ENCODE results near the gene FAM221B.

DNA sequence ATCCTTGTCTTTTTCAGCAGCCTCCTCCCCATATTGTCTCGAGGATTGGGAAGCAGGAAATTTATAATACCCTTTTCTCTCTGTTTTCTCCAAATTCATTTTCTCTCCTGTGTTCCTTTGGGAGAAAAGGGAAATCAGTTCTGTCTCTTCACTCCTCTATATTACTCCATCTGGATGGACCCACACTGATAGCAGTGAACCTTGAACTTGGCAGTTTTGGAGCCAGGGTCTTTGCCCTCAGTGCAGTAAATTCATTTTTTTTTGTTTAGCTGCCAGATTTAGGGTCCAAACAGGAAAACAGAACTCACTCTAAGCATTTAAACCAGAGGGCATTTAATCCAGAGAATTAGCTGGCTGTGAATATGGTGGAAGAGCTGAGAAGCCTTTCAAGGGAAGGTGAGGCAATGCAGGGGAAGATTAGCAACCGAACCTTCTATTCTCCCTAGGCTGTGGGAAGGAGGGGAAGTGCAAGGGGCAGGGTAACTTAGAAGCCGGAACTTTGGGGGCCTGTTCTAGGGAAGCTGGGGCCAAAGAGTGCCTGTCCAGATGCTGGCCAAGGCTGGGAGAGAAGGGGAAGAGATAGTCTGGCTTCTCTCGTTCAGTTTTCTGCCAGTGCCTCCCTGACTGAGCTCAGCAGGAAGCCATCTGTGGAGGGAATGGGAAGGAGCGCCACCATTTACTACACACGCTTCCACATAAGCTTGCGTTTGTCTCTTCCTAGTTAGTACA lies 53.5 kb downstream of the FAM221B start:
- TF ChIP-seq, protein P1, sequence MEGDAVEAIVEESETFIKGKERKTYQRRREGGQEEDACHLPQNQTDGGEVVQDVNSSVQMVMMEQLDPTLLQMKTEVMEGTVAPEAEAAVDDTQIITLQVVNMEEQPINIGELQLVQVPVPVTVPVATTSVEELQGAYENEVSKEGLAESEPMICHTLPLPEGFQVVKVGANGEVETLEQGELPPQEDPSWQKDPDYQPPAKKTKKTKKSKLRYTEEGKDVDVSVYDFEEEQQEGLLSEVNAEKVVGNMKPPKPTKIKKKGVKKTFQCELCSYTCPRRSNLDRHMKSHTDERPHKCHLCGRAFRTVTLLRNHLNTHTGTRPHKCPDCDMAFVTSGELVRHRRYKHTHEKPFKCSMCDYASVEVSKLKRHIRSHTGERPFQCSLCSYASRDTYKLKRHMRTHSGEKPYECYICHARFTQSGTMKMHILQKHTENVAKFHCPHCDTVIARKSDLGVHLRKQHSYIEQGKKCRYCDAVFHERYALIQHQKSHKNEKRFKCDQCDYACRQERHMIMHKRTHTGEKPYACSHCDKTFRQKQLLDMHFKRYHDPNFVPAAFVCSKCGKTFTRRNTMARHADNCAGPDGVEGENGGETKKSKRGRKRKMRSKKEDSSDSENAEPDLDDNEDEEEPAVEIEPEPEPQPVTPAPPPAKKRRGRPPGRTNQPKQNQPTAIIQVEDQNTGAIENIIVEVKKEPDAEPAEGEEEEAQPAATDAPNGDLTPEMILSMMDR (IDR thresholded peaks at IDR 0.05): no peak
- no peak for TF ChIP-seq POLR2A (IDR thresholded peaks at IDR 0.05)

Data from sigmoid colon (tissue), 3 donors.